ENCODE results near the gene DHRS3. TPM values are rescaled to one million over a fixed set of nuclear protein-coding genes. Genes with fewer than 3 reads are reported as not detected.
A peak's percentile ranks its signal among the peaks of the same experiment; 100 is the strongest.

The DHRS3 gene
- total and polyA plus RNA-seq, 2 of the 13 experiments (the other 11 are each of a cell fraction or from before 2014, with no cell fraction given) = 48.5 to 90.5 TPM

GRCh38 chr1:12587981-12588640, 29.9 kb downstream of the DHRS3 start (continued):
- TF ChIP-seq ZNF609 (CRISPR knock-in tag; IDR thresholded peaks at IDR 0.05; ENCODE audit: borderline replicate concordance) (no peak), TEF (CRISPR knock-in tag; IDR thresholded peaks at IDR 0.05) (no peak), MLX (CRISPR knock-in tag; IDR thresholded peaks at IDR 0.05) (no peak), MEIS1 (CRISPR knock-in tag; IDR thresholded peaks at IDR 0.05; ENCODE audit: borderline replicate concordance) (no peak), PRMT3 (CRISPR knock-in tag; IDR thresholded peaks at IDR 0.05; ENCODE audit: borderline replicate concordance, low read depth) (no peak), SRSF9 (IDR thresholded peaks at IDR 0.05; ENCODE audit: borderline replicate concordance, insufficient read depth, low read depth, low read length, poor library complexity, severe bottlenecking) (no peak), SRSF4 (IDR thresholded peaks at IDR 0.05; ENCODE audit: low read depth, low read length, poor library complexity, severe bottlenecking) (no peak), NCOA2 (CRISPR knock-in tag; IDR thresholded peaks at IDR 0.05) (no peak), CENPT (CRISPR knock-in tag; IDR thresholded peaks at IDR 0.05; ENCODE audit: low read depth) (no peak), MLLT10 (CRISPR knock-in tag; IDR thresholded peaks at IDR 0.05) (no peak), POLR2AphosphoS5 (IDR thresholded peaks at IDR 0.05; ENCODE audit: low read depth, low read length) (0 out of 2 replicates have a peak, but pooled peaks have one; percentile 14), HHEX (CRISPR knock-in tag; IDR thresholded peaks at IDR 0.05) (no peak), ZNF556 (CRISPR knock-in tag; IDR thresholded peaks at IDR 0.05; ENCODE audit: borderline replicate concordance) (no peak), POLR2AphosphoS2 (IDR thresholded peaks at IDR 0.05; ENCODE audit: low read depth, low read length) (no peak), ZBTB21 (CRISPR knock-in tag; IDR thresholded peaks at IDR 0.05) (no peak), ZNF225 (CRISPR knock-in tag; IDR thresholded peaks at IDR 0.05) (no peak), ZNF101 (CRISPR knock-in tag; IDR thresholded peaks at IDR 0.05; ENCODE audit: borderline replicate concordance, low read depth) (no peak), HNF4G (IDR thresholded peaks at IDR 0.05; ENCODE audit: borderline replicate concordance, low read depth, low read length) (no peak), HNF4G (CRISPR knock-in tag; IDR thresholded peaks at IDR 0.05; ENCODE audit: borderline replicate concordance, low read depth) (no peak), AGO1 (IDR thresholded peaks at IDR 0.05; ENCODE audit: low read depth, low read length, poor library complexity, severe bottlenecking) (no peak), ZNF7 (CRISPR knock-in tag; IDR thresholded peaks at IDR 0.05) (no peak), ZNF558 (CRISPR knock-in tag; IDR thresholded peaks at IDR 0.05; ENCODE audit: borderline replicate concordance) (no peak), ZNF589 (CRISPR knock-in tag; conservative IDR thresholded peaks at IDR 0.05) (no peak), MED1 (CRISPR knock-in tag; IDR thresholded peaks at IDR 0.05) (0 out of 2 replicates have a peak, but pooled peaks have one; percentile 22)
